HG03103 (cell line): ENCODE results near the gene INTS12.
"Not testable (repeated sequence)": the region's sequence is repeated elsewhere in the genome, so short reads cannot be mapped to it uniquely, and the experiment has no call there.

Source experiments
- ATAC-seq: cut with Tn5 transposase; IDR thresholded peaks from one replicate; pipeline ENCODE4 v1.9.1; 2021; ENCODE audit warnings: low read depth; ENCODE audit not compliant: unreplicated experiment

Gene INTS12

GRCh38 chr4:105708181-105709080 is at the start of gene INTS12, which contains the start of gene GSTCD:
INTS12 (minus strand) TSS chr4:105708689; CDS start chr4:105700005, 8,684 bp downstream.
GSTCD (plus strand) TSS chr4:105708784; CDS start chr4:105717614, 8,830 bp downstream.
- peak; percentile 75 for ATAC-seq

GRCh38 chr4:105755375-105755774 is 46.9 kb upstream of the INTS12 start:
- no peak for ATAC-seq

DNA sequence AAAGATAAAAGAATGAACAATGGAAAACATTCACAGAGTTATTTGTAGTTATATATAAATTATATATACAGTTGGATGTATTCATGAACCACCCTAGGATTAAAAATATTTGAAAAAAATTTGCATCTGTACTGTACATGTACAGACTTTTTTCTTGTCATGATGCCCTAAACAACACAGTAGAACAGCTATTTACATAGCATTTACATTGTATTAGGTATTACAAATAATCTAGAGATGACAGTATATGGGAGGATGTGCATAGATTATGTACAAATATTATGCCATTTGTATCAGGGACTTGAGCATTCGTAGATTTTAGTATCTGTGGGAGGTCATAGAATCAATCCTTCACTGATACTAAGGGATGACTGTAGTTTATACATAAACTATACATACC is 44.9 kb upstream of the INTS12 start:
- ATAC-seq, result no peak

- no peak for ATAC-seq
Observed at GRCh38 chr4:105751718-105752299, 43.3 kb upstream of the INTS12 start.

GRCh38 chr4:105748222-105748621 is 39.7 kb upstream of the INTS12 start:
- ATAC-seq, result no peak

DNA sequence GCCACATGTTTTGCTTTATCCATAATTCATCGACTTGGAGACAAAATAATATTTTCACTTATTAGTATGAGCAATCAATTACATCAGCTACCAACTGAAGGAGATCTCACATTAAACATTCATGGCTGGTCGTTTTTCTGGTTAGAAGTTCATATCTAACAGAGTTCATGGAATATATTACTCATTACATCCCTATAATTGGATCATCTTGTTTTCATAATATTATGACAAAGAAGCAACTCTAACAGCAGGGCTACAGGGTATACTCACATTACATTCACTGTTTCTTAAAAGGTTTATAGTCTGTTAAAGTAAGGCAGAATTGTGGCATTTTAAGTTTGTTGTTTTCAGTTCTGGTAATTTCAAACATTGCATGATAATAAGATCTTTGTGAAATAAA is 33.1 kb upstream of the INTS12 start:
- no peak for ATAC-seq

GRCh38 chr4:105735217-105735616 is 26.7 kb upstream of the INTS12 start:
- ATAC-seq, result not testable (repeated sequence)

DNA sequence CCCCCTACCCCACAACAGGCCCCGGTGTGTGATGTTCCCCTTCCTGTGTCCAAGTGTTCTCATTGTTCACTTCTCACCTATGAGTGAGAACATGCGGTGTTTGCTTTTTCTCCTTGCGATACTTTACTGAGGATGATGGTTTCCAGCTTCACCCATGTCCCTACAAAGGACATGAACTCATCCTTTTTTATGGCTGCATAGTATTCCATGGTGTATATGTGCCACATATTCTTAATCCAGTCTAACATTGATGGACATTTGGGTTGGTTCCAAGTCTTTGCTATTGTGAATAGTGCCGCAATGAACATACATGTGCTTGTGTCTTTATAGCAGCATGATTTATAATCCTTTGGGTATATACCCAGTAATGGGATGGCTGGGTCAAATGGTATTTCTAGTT is 21.4 kb upstream of the INTS12 start:
- ATAC-seq, result not testable (repeated sequence)

- ATAC-seq, result no peak
Observed at GRCh38 chr4:105725623-105726022, 17.1 kb upstream of the INTS12 start.

DNA sequence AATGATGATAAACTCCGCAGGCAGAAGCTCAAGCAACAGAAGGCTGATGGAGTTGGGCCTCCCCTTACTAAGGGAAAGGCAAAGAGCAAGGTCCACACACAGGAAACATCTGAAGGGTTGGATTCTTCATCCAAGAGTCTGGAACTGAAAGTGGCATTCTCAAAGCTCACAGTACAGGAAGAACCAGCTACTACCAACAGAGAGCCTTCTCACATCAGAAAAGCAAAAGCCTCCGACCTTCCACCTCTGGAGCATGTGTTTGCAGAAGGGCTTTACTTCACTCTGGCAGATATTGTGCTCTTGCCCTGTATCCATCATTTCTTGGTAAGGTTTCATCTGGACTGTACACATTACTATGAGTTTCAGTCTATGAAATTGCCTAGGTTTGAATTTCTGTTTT is 10.7 kb upstream of the INTS12 start:
- ATAC-seq, result no peak

DNA sequence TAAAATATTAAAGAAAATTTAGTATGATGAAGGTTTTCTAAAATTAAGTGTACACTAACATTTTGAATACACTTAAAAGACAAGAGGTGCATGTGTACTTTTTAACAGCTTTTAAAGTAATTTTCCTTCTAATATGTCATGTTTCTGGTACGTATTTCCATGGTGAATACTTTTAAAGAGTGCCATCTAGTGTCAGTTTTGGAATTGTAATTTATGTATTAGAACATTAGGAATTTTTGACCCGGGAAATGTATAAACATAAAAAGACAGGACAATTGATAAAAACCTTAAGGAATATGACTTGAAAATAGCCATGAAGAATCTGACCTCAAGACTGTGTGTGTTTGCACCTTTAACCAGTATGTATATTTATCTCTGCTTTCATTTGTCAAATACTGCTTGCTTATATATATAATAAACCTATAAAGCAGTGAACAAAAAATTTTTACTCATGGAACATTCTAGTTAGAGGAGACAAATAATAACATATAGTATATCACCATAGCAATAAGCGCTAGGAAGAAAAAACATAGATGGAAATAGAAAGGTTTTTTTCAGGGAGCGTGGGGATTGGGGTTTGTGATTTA is 7.3 kb upstream of the INTS12 start:
- no peak for ATAC-seq

GRCh38 chr4:105714932-105715331 is 6.4 kb upstream of the INTS12 start:
- ATAC-seq, result no peak

DNA sequence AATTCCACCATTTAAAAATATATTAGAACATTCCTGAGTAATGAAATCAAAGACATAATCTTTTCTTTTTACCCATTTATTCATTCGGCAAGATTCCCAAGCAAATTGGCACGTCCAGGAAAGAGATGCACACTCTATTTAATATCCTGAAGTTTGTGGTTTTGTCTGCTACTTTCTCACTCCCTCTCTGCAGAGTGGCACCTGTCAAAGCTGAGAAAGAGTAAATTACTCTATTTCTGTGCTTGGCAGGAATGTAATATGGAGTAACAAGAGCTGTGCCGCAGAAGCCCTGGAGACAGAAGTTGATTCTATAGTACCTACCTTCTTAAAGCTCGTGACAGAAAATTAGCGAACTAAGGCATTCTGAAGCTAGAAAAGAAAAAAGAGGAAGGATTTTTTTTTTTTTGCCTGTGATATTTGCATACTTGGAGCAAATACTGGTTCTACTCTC is 5.6 kb upstream of the INTS12 start:
- ATAC-seq, result peak; percentile 58

- no peak for ATAC-seq
Observed at GRCh38 chr4:105712766-105713165, 4.3 kb upstream of the INTS12 start.

- ATAC-seq, result no peak
Observed at GRCh38 chr4:105710678-105711077, 2.2 kb upstream of the INTS12 start.

- ATAC-seq, result no peak
Observed at GRCh38 chr4:105710012-105710600, 1.6 kb upstream of the INTS12 start.

- ATAC-seq, result peak; percentile 30
Observed at GRCh38 chr4:105709081-105709450, 577 bp upstream of the INTS12 start.

GRCh38 chr4:105707782-105708180 is 708 bp downstream of the INTS12 start:
- ATAC-seq, result no peak

GRCh38 chr4:105698607-105699006 is 9.9 kb downstream of the INTS12 start:
- ATAC-seq, result no peak

GRCh38 chr4:105695832-105696231 is 12.7 kb downstream of the INTS12 start:
- ATAC-seq, result not testable (repeated sequence)

DNA sequence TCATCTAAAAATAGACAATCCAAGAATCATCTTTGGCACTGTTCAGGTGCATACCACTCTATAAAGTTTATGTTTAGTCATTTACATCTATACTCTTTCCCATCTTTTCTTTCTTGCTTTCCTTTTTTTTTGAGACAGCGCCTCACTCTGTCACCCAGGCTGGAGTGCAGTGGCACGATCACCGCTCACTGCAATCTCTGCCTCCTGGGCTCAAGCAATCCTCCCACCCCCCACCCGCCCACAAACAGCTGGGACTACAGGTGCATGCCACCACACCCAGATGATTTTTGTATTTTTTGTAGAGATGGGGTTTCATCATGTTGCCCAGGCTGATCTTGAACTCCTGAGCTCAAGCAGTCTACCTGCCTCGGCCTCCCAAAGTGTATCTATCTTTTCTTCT is 13.7 kb downstream of the INTS12 start:
- not testable (repeated sequence) for ATAC-seq
